ENCODE data around the gene CHRNA3.

Gene CHRNA3

DNA sequence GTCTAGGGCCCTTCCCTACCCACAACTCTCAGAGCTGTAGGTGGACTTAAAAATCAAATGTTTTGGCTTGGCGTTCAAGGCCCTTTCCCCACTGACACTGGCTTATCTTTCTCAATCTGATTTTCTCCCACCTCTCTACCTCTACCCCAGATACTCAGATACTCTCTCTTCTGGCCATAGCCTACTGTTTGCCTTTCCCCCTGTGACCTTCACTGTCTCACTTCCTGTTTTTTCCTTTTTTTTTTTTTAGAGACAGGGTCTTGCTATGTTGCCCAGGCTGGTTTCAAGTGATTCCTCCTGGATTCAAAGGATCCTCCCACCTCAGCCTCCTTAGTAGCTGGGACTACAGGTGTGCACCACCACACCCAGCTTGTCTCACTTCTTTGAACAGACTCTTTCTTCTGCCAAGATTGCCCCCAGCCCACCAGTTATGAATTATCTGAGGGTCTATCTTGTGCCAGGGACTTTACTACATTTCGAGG lies 15.6 kb upstream of the CHRNA3 start:
- no peaks in the 10 kb centered on the region for H3K36me3 ChIP-seq (ENCODE audit: control insufficient read depth, insufficient read depth, low read length)
- H3K27ac ChIP-seq (ENCODE audit: low read depth, low read length, severe bottlenecking), result no peak overlapping the region
- peaks cover 8% of the 10 kb centered on the region for H3K9me3 ChIP-seq (ENCODE audit: control insufficient read depth, low read length)
- peaks cover 4% of the 10 kb centered on the region for H3K4me1 ChIP-seq (ENCODE audit: control insufficient read depth, insufficient read depth, low read length, poor library complexity, severe bottlenecking)
- H3K4me3 ChIP-seq (ENCODE audit: extremely low read depth, insufficient read depth, low read length, poor library complexity, severe bottlenecking), result no peak overlapping the region
- 66 to 89% methylated on average over 2 of the region's 2 CpGs for WGBS, 2 experiments (ENCODE audit: insufficient coverage in 2 of 2)

DNA sequence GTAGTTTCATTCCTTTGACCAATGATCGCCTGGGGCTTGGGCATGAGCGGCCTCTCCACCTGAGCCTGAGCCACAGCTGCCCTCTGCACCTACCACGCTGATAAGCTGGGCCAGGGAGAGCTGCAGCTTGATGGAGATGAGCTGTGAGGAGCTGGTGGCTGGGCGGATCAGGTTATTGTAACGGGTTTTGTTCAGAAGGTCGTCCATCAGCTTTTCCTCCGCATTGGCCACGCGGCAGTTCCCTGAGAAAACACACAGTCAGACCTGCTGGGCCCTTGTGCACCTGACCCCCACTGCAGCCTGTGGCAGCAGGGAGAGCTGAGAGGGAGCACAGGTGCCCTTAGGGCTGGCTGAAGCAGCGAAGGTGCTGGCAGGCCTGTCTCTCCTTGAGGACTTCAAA lies 14.6 kb upstream of the CHRNA3 start:
- peaks cover 8% of the 10 kb centered on the region for H3K9me3 ChIP-seq (ENCODE audit: control insufficient read depth, low read length)
- H3K36me3 ChIP-seq (ENCODE audit: control insufficient read depth, insufficient read depth, low read length), result no peaks in the 10 kb centered on the region
- no peak overlapping the region for H3K27ac ChIP-seq (ENCODE audit: low read depth, low read length, severe bottlenecking)
- no peaks in the 10 kb centered on the region for H3K4me1 ChIP-seq (ENCODE audit: control insufficient read depth, insufficient read depth, low read length, poor library complexity, severe bottlenecking)
- 86 to 88% methylated on average over 9 to 10 of the region's 10 CpGs for WGBS, 2 experiments (ENCODE audit: insufficient coverage in 2 of 2)
- no peak overlapping the region for H3K4me3 ChIP-seq (ENCODE audit: extremely low read depth, insufficient read depth, low read length, poor library complexity, severe bottlenecking)

DNA sequence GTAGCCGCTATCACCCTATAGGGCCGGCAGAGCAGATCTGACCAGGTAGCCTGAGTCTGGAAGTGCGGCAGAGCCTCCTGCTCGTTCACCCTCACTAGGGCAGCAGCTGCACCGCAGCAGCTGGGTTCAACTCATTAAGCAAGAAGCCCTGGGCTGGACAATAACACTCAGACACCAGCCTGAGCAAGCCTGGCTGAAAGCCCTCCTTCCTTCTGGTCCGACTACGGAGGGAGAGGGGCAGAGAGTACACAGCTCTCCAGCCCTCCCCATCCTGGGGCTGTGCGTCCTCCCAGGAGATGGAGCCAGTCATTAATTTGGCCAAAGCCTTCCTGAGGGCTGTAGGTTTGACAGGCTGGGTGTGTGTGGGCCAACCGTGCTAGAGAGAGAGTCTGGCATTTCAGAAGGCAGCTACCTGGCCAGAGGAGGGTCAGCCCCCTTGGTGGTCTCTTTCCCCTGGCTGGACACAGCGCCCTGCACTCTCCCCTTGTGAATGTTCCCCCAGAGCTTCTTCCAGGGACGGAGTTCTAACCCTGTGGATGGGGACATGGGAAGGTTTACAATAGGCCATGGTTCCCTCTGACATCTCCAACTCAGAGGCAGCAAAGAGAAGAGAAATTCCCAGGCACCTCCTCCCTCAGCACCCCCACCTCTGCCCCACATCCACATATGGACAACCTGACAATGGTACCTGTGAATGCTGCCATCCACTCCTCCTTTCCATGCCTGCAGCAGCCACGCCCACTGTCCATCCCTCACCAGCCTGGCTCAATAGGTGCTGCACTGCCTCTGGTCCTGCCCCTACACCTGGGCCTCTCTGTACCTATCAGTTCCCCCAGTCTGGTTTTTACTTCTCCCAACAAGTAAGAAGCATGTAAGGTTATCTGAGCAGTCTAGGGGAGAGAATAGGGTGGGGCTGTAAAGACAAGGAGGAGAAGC lies 13.7 kb upstream of the CHRNA3 start:
- Histone ChIP-seq H3K9me3 (ENCODE audit: control insufficient read depth, low read length) (peaks cover 8% of the 10 kb centered on the region), H3K27ac (ENCODE audit: low read depth, low read length, severe bottlenecking) (no peak overlapping the region), H3K36me3 (ENCODE audit: control insufficient read depth, insufficient read depth, low read length) (no peaks in the 10 kb centered on the region), H3K4me1 (ENCODE audit: control insufficient read depth, insufficient read depth, low read length, poor library complexity, severe bottlenecking) (no peaks in the 10 kb centered on the region), H3K4me3 (ENCODE audit: extremely low read depth, insufficient read depth, low read length, poor library complexity, severe bottlenecking) (no peak overlapping the region)
- WGBS, 2 experiments (ENCODE audit: insufficient coverage in 2 of 2), result 86 to 95% methylated on average over 8 to 9 of the region's 12 CpGs

DNA sequence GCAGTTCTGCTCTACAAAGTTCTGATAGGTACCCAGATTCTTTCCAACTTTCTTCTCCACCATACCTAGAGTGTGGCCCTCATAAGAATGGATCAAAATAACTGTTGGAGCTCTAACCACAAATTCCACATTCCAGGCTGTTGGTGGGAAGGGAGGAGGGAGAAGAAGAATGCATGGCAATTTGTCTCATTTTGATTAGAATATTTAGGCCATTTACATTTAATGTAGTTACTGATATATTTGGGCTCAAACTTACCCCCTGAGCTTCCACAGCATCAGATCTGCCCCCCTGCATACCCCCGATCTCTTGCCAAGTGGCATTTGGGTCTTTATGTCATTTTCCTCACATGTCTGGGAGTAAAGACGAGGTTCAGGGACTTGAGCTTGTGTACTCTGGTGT lies 12.6 kb upstream of the CHRNA3 start:
- Histone ChIP-seq H3K27ac (ENCODE audit: low read depth, low read length, severe bottlenecking) (no peak overlapping the region), H3K4me1 (ENCODE audit: control insufficient read depth, insufficient read depth, low read length, poor library complexity, severe bottlenecking) (no peaks in the 10 kb centered on the region), H3K9me3 (ENCODE audit: control insufficient read depth, low read length) (peaks cover 8% of the 10 kb centered on the region), H3K36me3 (ENCODE audit: control insufficient read depth, insufficient read depth, low read length) (no peaks in the 10 kb centered on the region), H3K4me3 (ENCODE audit: extremely low read depth, insufficient read depth, low read length, poor library complexity, severe bottlenecking) (no peak overlapping the region)
- 100% methylated on average over 1 of the region's 2 CpGs; no CpG with 5 or more reads in 1 of the 2 experiments for WGBS, 2 experiments (ENCODE audit: insufficient coverage in 2 of 2)

DNA sequence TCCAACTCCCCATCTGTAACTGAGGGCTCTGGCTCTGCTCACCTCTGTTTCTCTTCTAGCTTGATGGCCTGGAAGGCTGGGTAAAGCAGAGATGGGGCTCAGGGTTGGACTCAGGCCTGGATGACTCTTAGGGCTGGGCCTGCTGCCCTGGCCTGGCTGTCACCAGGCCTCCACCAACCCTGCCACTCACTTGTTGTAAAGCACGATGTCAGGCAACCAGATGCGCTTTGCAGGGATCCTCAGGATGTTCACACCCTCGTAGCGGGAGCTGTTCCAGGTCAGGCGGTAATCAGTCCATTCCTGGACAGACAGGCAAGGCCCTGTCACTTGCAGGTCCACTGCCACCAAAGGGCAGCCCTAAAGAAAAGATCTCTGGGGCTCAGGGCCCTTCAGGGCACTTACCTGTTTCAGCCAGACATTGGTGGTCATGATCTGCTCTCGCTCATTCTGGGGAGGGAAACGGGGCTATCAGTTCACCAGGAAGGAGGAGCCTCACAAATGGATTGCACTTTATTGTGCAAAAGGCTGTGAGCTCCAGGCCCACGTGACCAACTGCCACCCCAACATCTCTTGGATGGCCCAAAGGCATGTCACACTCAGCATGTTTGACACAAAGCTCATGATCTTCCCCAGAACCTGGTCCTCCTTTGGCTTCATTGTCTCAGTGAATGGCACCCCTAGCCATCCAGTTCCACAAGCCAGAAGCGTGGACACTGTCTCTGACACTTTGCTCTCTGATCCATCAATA lies 10.3 kb upstream of the CHRNA3 start:
- Histone ChIP-seq H3K36me3 (ENCODE audit: control insufficient read depth, insufficient read depth, low read length) (no peaks in the 10 kb centered on the region), H3K4me1 (ENCODE audit: control insufficient read depth, insufficient read depth, low read length, poor library complexity, severe bottlenecking) (no peaks in the 10 kb centered on the region), H3K27ac (ENCODE audit: low read depth, low read length, severe bottlenecking) (no peak overlapping the region), H3K9me3 (ENCODE audit: control insufficient read depth, low read length) (peaks cover 8% of the 10 kb centered on the region), H3K4me3 (ENCODE audit: extremely low read depth, insufficient read depth, low read length, poor library complexity, severe bottlenecking) (no peak overlapping the region)
- 78 to 87% methylated on average over 8 to 9 of the region's 9 CpGs for WGBS, 2 experiments (ENCODE audit: insufficient coverage in 2 of 2)

DNA sequence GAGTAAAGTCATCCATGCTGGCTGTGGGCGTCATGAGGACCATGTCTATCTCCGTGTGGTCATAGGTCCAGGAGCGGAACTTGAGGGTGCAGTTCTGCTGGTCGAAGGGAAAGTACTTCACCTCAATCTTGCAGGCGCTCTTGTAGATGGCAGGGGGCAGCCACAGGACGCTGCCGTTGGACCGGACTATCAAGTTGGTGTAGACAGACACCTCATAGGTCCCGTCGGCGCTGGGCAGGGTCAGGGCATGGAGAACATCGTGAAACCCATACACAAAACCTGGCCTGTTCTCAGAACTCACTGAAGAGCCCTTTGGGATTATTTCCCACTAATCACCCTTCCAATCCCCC lies 8.9 kb upstream of the CHRNA3 start:
- no peaks in the 10 kb centered on the region for H3K36me3 ChIP-seq (ENCODE audit: control insufficient read depth, insufficient read depth, low read length)
- H3K4me3 ChIP-seq (ENCODE audit: extremely low read depth, insufficient read depth, low read length, poor library complexity, severe bottlenecking), result no peak overlapping the region
- no peaks in the 10 kb centered on the region for H3K4me1 ChIP-seq (ENCODE audit: control insufficient read depth, insufficient read depth, low read length, poor library complexity, severe bottlenecking)
- peaks cover 8% of the 10 kb centered on the region for H3K9me3 ChIP-seq (ENCODE audit: control insufficient read depth, low read length)
- no peak overlapping the region for H3K27ac ChIP-seq (ENCODE audit: low read depth, low read length, severe bottlenecking)
- WGBS, 2 experiments (ENCODE audit: insufficient coverage in 2 of 2), result 89 to 91% methylated on average over 11 to 12 of the region's 12 CpGs

DNA sequence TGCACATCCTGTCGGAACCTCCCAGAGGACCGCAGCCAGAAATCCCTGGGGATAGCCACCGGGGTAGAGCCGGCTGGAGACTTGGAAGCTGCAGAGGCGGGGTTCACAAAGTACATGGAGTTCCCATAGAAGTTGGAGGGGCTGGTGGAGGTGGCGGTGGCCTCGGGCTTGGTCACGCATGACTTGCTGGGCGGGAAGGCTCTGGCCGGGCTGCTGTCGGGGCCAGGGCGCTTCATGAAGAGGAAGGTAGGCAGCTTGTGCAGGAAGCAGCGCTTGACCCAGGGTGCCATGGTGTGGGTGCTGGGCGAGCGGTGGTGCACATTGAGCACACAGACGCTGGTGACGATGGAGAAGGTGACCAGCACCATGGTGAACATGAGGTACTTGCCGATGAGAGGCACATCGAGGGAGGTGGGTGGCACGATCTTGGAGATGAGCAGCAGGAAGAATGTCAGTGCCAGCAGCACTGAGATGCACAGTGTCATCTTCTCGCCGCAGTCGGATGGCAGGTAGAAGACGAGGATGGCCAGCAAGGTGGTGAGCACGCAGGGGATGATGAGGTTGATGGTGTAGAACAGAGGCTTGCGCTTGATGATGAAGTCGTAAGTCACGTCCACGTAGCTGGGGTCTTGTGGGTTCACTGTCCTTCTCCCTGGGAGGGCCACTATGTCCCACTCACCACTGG lies 8.4 kb upstream of the CHRNA3 start:
- Histone ChIP-seq H3K27ac (ENCODE audit: low read depth, low read length, severe bottlenecking) (no peak overlapping the region), H3K4me1 (ENCODE audit: control insufficient read depth, insufficient read depth, low read length, poor library complexity, severe bottlenecking) (no peaks in the 10 kb centered on the region), H3K4me3 (ENCODE audit: extremely low read depth, insufficient read depth, low read length, poor library complexity, severe bottlenecking) (no peak overlapping the region), H3K9me3 (ENCODE audit: control insufficient read depth, low read length) (peaks cover 8% of the 10 kb centered on the region), H3K36me3 (ENCODE audit: control insufficient read depth, insufficient read depth, low read length) (no peaks in the 10 kb centered on the region)
- 94 to 96% methylated on average over 24 to 29 of the region's 29 CpGs for whole genome bisulfite sequencing, 2 experiments (ENCODE audit: insufficient coverage in 2 of 2)

DNA sequence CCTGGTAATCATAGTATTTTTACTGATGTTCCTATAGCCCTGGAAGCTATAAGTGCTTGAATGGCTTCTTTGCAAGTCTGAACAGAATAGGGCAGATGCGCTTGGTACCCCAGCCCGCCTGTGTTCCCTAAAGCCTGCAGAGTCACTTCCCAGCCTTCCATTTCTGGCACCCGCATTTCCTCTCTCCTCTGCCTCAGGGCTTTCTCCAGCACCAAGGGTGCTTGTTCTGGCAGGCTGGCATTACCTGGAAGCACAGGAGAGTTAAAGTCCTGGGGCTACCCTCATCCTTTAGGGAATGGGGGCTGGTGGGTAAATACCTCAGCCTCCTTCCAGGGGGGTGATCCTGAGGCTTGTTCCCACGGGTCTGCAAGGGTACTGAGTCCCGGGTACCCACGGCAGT lies 7.4 kb upstream of the CHRNA3 start:
- 82 to 93% methylated on average over 5 to 6 of the region's 6 CpGs for WGBS, 2 experiments (ENCODE audit: insufficient coverage in 2 of 2)
- no peak overlapping the region for H3K4me3 ChIP-seq (ENCODE audit: extremely low read depth, insufficient read depth, low read length, poor library complexity, severe bottlenecking)
- no peaks in the 10 kb centered on the region for H3K36me3 ChIP-seq (ENCODE audit: control insufficient read depth, insufficient read depth, low read length)
- H3K27ac ChIP-seq (ENCODE audit: low read depth, low read length, severe bottlenecking), result no peak overlapping the region
- peaks cover 4% of the 10 kb centered on the region for H3K9me3 ChIP-seq (ENCODE audit: control insufficient read depth, low read length)
- no peaks in the 10 kb centered on the region for H3K4me1 ChIP-seq (ENCODE audit: control insufficient read depth, insufficient read depth, low read length, poor library complexity, severe bottlenecking)

DNA sequence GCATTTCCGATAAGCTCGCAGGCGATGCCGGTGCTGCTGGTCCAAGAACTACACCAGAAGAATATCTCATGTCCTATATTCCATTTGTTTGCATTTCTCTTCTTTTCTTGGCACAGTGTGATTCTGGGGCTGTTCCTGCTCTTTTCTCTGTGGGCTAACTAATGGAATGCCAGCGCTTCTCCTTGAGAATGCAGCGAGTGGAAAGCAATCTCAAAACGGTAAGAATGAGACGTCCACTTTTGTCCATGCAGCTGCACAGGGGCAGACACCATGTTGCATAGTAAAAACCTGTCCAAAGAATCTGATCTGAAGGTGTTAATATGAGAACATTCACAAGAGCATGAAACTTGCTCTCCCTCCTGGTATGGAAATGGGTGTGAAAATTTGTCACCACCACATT lies 6.6 kb upstream of the CHRNA3 start:
- WGBS, 2 experiments (ENCODE audit: insufficient coverage in 2 of 2), result 91 to 96% methylated on average over 4 to 6 of the region's 8 CpGs

DNA sequence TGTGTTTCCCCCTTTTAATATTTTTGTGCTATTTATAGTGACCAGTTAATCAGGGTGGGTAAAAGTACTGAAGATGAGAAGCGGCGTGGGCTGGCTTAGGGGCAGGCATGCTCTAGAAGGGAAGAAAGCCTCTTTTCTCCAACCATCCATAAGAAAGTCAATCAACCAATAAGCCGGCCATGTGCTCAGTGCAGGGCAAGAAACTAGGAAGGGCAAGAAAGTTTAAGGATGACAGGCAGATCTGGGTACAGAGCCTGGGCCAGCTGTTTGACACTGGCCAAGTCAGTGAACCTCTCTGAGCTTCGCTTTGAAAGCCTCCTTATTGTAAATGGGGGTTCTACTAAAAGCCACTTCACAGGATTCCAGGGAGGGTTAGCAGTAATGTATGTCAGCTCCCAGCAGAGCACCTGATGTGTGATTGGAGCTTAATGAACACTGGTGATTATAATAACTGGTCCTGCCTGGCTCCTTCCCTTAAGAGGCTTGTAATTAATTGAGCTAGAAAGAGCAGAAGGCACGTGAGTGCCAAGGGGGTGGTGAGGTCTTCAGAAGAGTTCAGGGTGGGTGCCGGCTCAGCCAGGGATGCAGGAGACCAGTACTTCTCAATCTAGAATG lies 5.7 kb upstream of the CHRNA3 start:
- no peaks in the 10 kb centered on the region for H3K4me1 ChIP-seq (ENCODE audit: control insufficient read depth, insufficient read depth, low read length, poor library complexity, severe bottlenecking)
- H3K36me3 ChIP-seq (ENCODE audit: control insufficient read depth, insufficient read depth, low read length), result no peaks in the 10 kb centered on the region
- H3K4me3 ChIP-seq (ENCODE audit: extremely low read depth, insufficient read depth, low read length, poor library complexity, severe bottlenecking), result no peak overlapping the region
- no peaks in the 10 kb centered on the region for H3K9me3 ChIP-seq (ENCODE audit: control insufficient read depth, low read length)
- WGBS, 2 experiments (ENCODE audit: insufficient coverage in 2 of 2), result 69 to 92% methylated on average over 3 of the region's 6 CpGs
- H3K27ac ChIP-seq (ENCODE audit: low read depth, low read length, severe bottlenecking), result no peak overlapping the region

More for the DNA sequence above, 6.6 kb upstream of the CHRNA3 start:
- Histone ChIP-seq H3K4me3 (ENCODE audit: extremely low read depth, insufficient read depth, low read length, poor library complexity, severe bottlenecking) (no peak overlapping the region), H3K9me3 (ENCODE audit: control insufficient read depth, low read length) (no peaks in the 10 kb centered on the region), H3K4me1 (ENCODE audit: control insufficient read depth, insufficient read depth, low read length, poor library complexity, severe bottlenecking) (no peaks in the 10 kb centered on the region), H3K27ac (ENCODE audit: low read depth, low read length, severe bottlenecking) (no peak overlapping the region), H3K36me3 (ENCODE audit: control insufficient read depth, insufficient read depth, low read length) (no peaks in the 10 kb centered on the region)

Measured in mesodermal cell (in vitro differentiated cells).